H1 (cell line): ENCODE results near the gene ANKRD13B. TPM values are rescaled to one million over a fixed set of nuclear protein-coding genes. Genes with fewer than 3 reads are reported as not detected.

Experiments used
- CTCF ChIA-PET: fragments of 300-600 bp; sonication (Branson Sonifier 250); formaldehyde crosslinking; loops from one replicate; lab custom pipeline; 2021; ENCODE audit not compliant: partially characterized antibody; lab: Charles Lee
- POLR2A ChIA-PET: fragments of 300-600 bp; sonication (Branson Sonifier 250); formaldehyde crosslinking; loops from one replicate; lab custom pipeline; 2021; ENCODE audit warnings: inconsistent platforms; ENCODE audit not compliant: partially characterized antibody; lab: Charles Lee
- DNase-seq, 2 experiments: peaks; one replicate each; pipeline versions ENCODE4 v3.0.0 to v3.0.0-alpha.2; 2010 to 2022; ENCODE audit warnings: low spot score in 2 of 2, low read depth in 1 of 2, mixed read lengths in 1 of 2
- FAIRE-seq: peaks from 2 replicates; lab custom pipeline; 2011; peaks lifted over from hg19 to GRCh38; lab: Jason Lieb, UNC
- H2AFZ ChIP-seq: 2 replicates; pipeline ENCODE4 v1.8.1; 2012; ENCODE audit warnings: low read length, inconsistent platforms
- H2AK5ac ChIP-seq: 2 replicates; pipeline ENCODE4 v1.6.1; 2013; ENCODE audit warnings: low read depth, low read length
- H2BK120ac ChIP-seq: replicated peaks from 2 replicates; pipeline ENCODE3; 2013; ENCODE audit warnings: low read depth, low read length, inconsistent platforms
- H2BK12ac ChIP-seq: 2 replicates; pipeline ENCODE4 v1.6.1; 2013; ENCODE audit warnings: low read depth, low read length
- H2BK15ac ChIP-seq: 2 replicates; pipeline ENCODE4 v1.6.1; 2013; ENCODE audit warnings: low read length
- H2BK20ac ChIP-seq: 2 replicates; pipeline ENCODE4 v1.6.1; 2013; ENCODE audit warnings: low read length
- H2BK5ac ChIP-seq: 2 replicates; pipeline ENCODE4 v1.6.1; 2013; ENCODE audit warnings: low read depth, low read length
- H3K14ac ChIP-seq: 2 replicates; pipeline ENCODE4 v1.6.1; 2013; ENCODE audit warnings: inconsistent platforms; ENCODE audit not compliant: insufficient read length
- H3K18ac ChIP-seq: 2 replicates; pipeline ENCODE4 v1.6.1; 2013; ENCODE audit warnings: low read length; ENCODE audit errors: extremely low read depth
- H3K23ac ChIP-seq: 2 replicates; pipeline ENCODE4 v1.6.1; 2013; ENCODE audit warnings: inconsistent platforms; ENCODE audit not compliant: insufficient read length
- H3K23me2 ChIP-seq: 2 replicates; pipeline ENCODE4 v1.6.1; 2013; ENCODE audit warnings: low read depth, low read length
- H3K27ac ChIP-seq: 2 replicates; pipeline ENCODE4 v1.6.1; 2011; ENCODE audit warnings: low read depth, low read length, inconsistent platforms
- H3K27me3 ChIP-seq, 4 experiments: replicated peaks in 1 of 4; 1 replicate in 1 of 4; 2 replicates in 3 of 4; pipeline versions ENCODE4 v1.6.1 to v1.8.1; 2011 to 2013; ENCODE audit warnings: low read length in 3 of 4, mild to moderate bottlenecking in 3 of 4, inconsistent platforms in 2 of 4, mixed read lengths in 2 of 4, moderate library complexity in 1 of 4; ENCODE audit not compliant: control insufficient read depth in 3 of 4, insufficient read depth in 3 of 4; ENCODE audit errors: extremely low read depth in 1 of 4
- H3K36me3 ChIP-seq, 4 experiments: 2 replicates each; pipeline versions ENCODE4 v1.6.1 to v1.8.1; 2011 to 2013; ENCODE audit warnings: mild to moderate bottlenecking in 4 of 4, low read length in 3 of 4, moderate library complexity in 2 of 4, control low read depth in 1 of 4, inconsistent platforms in 1 of 4; ENCODE audit not compliant: insufficient read depth in 4 of 4, control insufficient read depth in 2 of 4
- H3K4ac ChIP-seq: replicated peaks from 2 replicates; pipeline ENCODE3; 2013; ENCODE audit warnings: low read length, low read depth, mixed read lengths, inconsistent platforms; ENCODE audit not compliant: insufficient read length
- H3K4me1 ChIP-seq, 4 experiments: replicated peaks in 1 of 4; 1 replicate in 1 of 4; 2 replicates in 3 of 4; pipeline versions ENCODE4 v1.6.1 to v1.8.1; 2011 to 2013; ENCODE audit warnings: low read length in 3 of 4, inconsistent platforms in 2 of 4, mixed read lengths in 1 of 4; ENCODE audit not compliant: insufficient read depth in 4 of 4, control insufficient read depth in 3 of 4
- H3K4me2 ChIP-seq, 2 experiments: 2 replicates each; pipeline versions ENCODE4 v1.6.1 to v1.8.1; 2011 to 2013; ENCODE audit warnings: low read depth in 2 of 2, low read length in 2 of 2, control low read depth in 1 of 2, inconsistent platforms in 1 of 2, mild to moderate bottlenecking in 1 of 2; ENCODE audit not compliant: insufficient read depth in 1 of 2
- H3K4me3 ChIP-seq, 4 experiments: fragments of 200-600, 300-600 bp in 1 of 4; sonication (generic), shearing (Covaris generic), sonication (Bioruptor Twin) in 1 of 4; 2 replicates each; pipeline versions ENCODE4 v1.5.1 to v1.8.1; 2011 to 2016; ENCODE audit warnings: low read length in 4 of 4, low read depth in 3 of 4, control low read depth in 2 of 4, inconsistent platforms in 2 of 4, mild to moderate bottlenecking in 2 of 4, mixed read lengths in 1 of 4, moderate library complexity in 1 of 4; ENCODE audit not compliant: insufficient read depth in 2 of 4; ENCODE audit errors: extremely low read depth in 1 of 4
- H3K56ac ChIP-seq: replicated peaks from 2 replicates; pipeline ENCODE3; 2013; ENCODE audit warnings: low read depth, mild to moderate bottlenecking, mixed read lengths, low read length, inconsistent platforms; ENCODE audit not compliant: insufficient read length
- H3K79me1 ChIP-seq: 2 replicates; pipeline ENCODE4 v1.6.1; 2013; ENCODE audit warnings: low read depth, low read length, control low read depth
- H3K79me2 ChIP-seq, 2 experiments: 2 replicates each; pipeline versions ENCODE4 v1.6.1 to v1.8.1; 2012 to 2013; ENCODE audit warnings: low read length in 2 of 2, mild to moderate bottlenecking in 2 of 2, inconsistent platforms in 1 of 2; ENCODE audit not compliant: insufficient read depth in 2 of 2, control insufficient read depth in 1 of 2
- H3K9ac ChIP-seq, 4 experiments: replicated peaks in 1 of 4; 1 replicate in 1 of 4; 2 replicates in 3 of 4; pipeline versions ENCODE4 v1.6.1 to v1.8.1; 2011 to 2013; ENCODE audit warnings: low read depth in 3 of 4, low read length in 3 of 4, control low read depth in 2 of 4, mild to moderate bottlenecking in 2 of 4, moderate library complexity in 2 of 4, inconsistent platforms in 1 of 4; ENCODE audit errors: extremely low read depth in 1 of 4
- H3K9me3 ChIP-seq, 2 experiments: 2 replicates each; pipeline versions ENCODE4 v1.6.1 to v1.8.1; 2012 to 2013; ENCODE audit warnings: mild to moderate bottlenecking in 2 of 2, moderate library complexity in 2 of 2, control low read depth in 1 of 2, inconsistent platforms in 1 of 2, low read depth in 1 of 2, low read length in 1 of 2, mixed read lengths in 1 of 2; ENCODE audit not compliant: insufficient read depth in 2 of 2
- H4K20me1 ChIP-seq, 2 experiments: replicated peaks in 1 of 2; 2 replicates each; pipeline versions ENCODE3 to v1.8.1; 2011 to 2013; ENCODE audit warnings: inconsistent platforms in 2 of 2, low read length in 2 of 2, mild to moderate bottlenecking in 1 of 2; ENCODE audit not compliant: insufficient read depth in 2 of 2, control insufficient read depth in 1 of 2
- H4K5ac ChIP-seq: 2 replicates; pipeline ENCODE4 v1.6.1; 2013; ENCODE audit warnings: low read length, low read depth, mixed read lengths, inconsistent platforms; ENCODE audit not compliant: insufficient read length
- H4K8ac ChIP-seq: 2 replicates; pipeline ENCODE4 v1.8.0; 2013; ENCODE audit warnings: mild to moderate bottlenecking, moderate library complexity, low read length, inconsistent platforms; ENCODE audit not compliant: insufficient read depth; ENCODE audit errors: extremely low read depth
- H4K91ac ChIP-seq: replicated peaks from 2 replicates; pipeline ENCODE3; 2013; ENCODE audit warnings: low read length, mixed read lengths, inconsistent platforms; ENCODE audit not compliant: insufficient read length
- BCL11A ChIP-seq, 2 experiments: IDR thresholded peaks; one replicate each; pipeline ENCODE4 v1.6.1; 2011; ENCODE audit warnings: low read depth in 2 of 2, low read length in 2 of 2, mild to moderate bottlenecking in 2 of 2
- CEBPB ChIP-seq: IDR thresholded peaks from 2 replicates; pipeline ENCODE4 v1.6.1; 2012; ENCODE audit warnings: low read depth, low read length
- HDAC2 ChIP-seq, 2 experiments: fragments of 300-600 bp in 1 of 2; sonication (generic) in 1 of 2; IDR thresholded peaks; 2 replicates each; pipeline ENCODE4 v1.6.1; 2011 to 2012; ENCODE audit warnings: low read depth in 2 of 2, low read length in 2 of 2, mild to moderate bottlenecking in 2 of 2, moderate library complexity in 2 of 2, borderline replicate concordance in 1 of 2, inconsistent platforms in 1 of 2
- JUN ChIP-seq: IDR thresholded peaks from 2 replicates; pipeline ENCODE4 v1.6.1; 2011; ENCODE audit warnings: low read depth, mild to moderate bottlenecking, improper control_type of control experiment, low read length
- KDM4A ChIP-seq: IDR thresholded peaks from one replicate; pipeline ENCODE4 v1.7.1; 2012; ENCODE audit warnings: low read depth, mild to moderate bottlenecking, moderate library complexity, low read length, inconsistent platforms; ENCODE audit not compliant: severe bottlenecking
- RBBP5 ChIP-seq: IDR thresholded peaks from 2 replicates; pipeline ENCODE4 v1.7.1; 2012; ENCODE audit warnings: low read depth, mild to moderate bottlenecking, inconsistent platforms, low read length, moderate library complexity, borderline replicate concordance
- SIX5 ChIP-seq: IDR thresholded peaks from 2 replicates; pipeline ENCODE4 v1.6.1; 2011; ENCODE audit warnings: mild to moderate bottlenecking, low read depth, low read length
- SP1 ChIP-seq: IDR thresholded peaks from 2 replicates; pipeline ENCODE4 v1.6.1; 2011; ENCODE audit warnings: low read depth, low read length
- SP2 ChIP-seq: IDR thresholded peaks from 2 replicates; pipeline ENCODE4 v1.6.1; 2012; ENCODE audit warnings: mild to moderate bottlenecking, low read length, inconsistent platforms
- WGBS, 2 experiments: shearing (Covaris generic) in 1 of 2; methylation state at CpG; one replicate each; pipeline versions ENCODE4 v1.1.6 to v1.1.7; 2013 to 2015; ENCODE audit warnings: low lambda C conversion rate in 2 of 2, mixed read lengths in 2 of 2, inconsistent platforms in 1 of 2, low coverage in 1 of 2, missing lambda C conversion rate in 1 of 2; ENCODE audit not compliant: insufficient replicate concordance in 2 of 2, insufficient coverage in 1 of 2, insufficient read length in 1 of 2; ENCODE audit errors: extremely low coverage in 1 of 2, missing lambda C conversion rate in 1 of 2; 5-methylcytosine and 5-hydroxymethylcytosine counted together
- polyA plus RNA-seq, 7 experiments: library from polyadenylated mRNA; depleted of rRNA in 3 of 7; stranded (reverse) in 5 of 7; unstranded in 2 of 7; fragments of >200 nt in 5 of 7; fragments of 200-250 nt in 2 of 7; gene quantifications; 1 replicate in 5 of 7; 2 replicates in 1 of 7; 4 replicates in 1 of 7; pipeline versions ENCODE4 v1.2.1 to v1.2.3, GENCODE V29; 2011 to 2013; ENCODE audit warnings: missing spikeins in 2 of 7, mixed read lengths in 2 of 7
- total RNA-seq: library from RNA; stranded (reverse); fragmentation: NEBNext Ultra II Directional; extraction: Animal tissue kit (Norgen Biotek cat#: 25700); gene quantifications from 2 replicates; pipeline ENCODE4 v1.2.1, GENCODE V29; 2021
- TF ChIP-seq, protein P1 (sequence below): IDR thresholded peaks from 2 replicates; pipeline ENCODE4 v1.6.1; 2011; ENCODE audit warnings: low read depth, mild to moderate bottlenecking, low read length; ENCODE audit not compliant: insufficient read depth
- TF ChIP-seq, protein P2 (sequence below): IDR thresholded peaks from 2 replicates; pipeline ENCODE4 v1.6.1; 2012; ENCODE audit warnings: inconsistent platforms

ANKRD13B gene
- total and polyA plus RNA-seq, 2 of the 8 experiments (the other 6 are each of a cell fraction or from before 2014, with no cell fraction given): 16.4 to 48.5 TPM

DNA sequence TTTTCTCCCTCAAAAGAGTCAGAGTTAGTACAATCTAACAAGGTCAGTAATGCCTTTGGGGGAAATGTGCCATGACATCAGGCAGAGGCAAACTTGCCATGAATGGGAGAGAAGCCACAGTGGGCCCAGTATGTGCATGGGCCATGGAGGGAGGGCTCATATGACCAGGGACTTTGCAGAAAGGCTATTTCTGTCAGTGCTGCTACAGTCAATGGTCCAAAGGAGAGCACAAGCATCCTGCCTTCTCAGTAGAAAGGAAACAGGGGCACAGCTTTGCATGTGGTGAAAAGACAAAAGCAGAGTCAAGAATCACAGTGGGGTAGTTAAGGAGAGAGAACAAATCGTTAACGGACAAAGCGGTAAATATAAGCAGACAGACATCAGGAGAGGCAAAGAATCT is 41.0 kb downstream of the ANKRD13B start:
- ChIA-PET CTCF (interaction anchor here (0.7 to 1.8 kb wide), 4 partner anchors 9 to 460 kb away, joined by 3 to 4 read pairs (median 3); partner anchors contain the start of gene CORO6), POLR2A (interaction anchor here (1.0 kb wide), 1 partner anchor 239 kb away, joined by 3 read pairs; no protein-coding TSS in a partner anchor)
- Histone ChIP-seq H2AFZ (no peak overlapping the region), H3K36me3 (peaks cover 0 to 9% (median 4%) of the 10 kb centered on the region in 4 experiments; a peak in 4 of 8 replicates), H2BK120ac (no peak overlapping the region), H3K4ac (no peak overlapping the region), H3K56ac (no peak overlapping the region), H3K4me1 (peaks cover 0 to 3% (median 1%) of the 10 kb centered on the region in 4 experiments; a peak in 3 of 7 replicates), H3K27me3 (no peaks in the 10 kb centered on the region), H2AK5ac (no peak overlapping the region), H3K79me2 (no peaks in the 10 kb centered on the region), H4K20me1 (no peaks in the 10 kb centered on the region), H3K14ac (no peak overlapping the region), H3K4me3 (no peak overlapping the region), H3K27ac (no peak overlapping the region), H2BK5ac (no peak overlapping the region), H2BK20ac (no peak overlapping the region), H4K8ac (no peak overlapping the region), H3K23me2 (no peaks in the 10 kb centered on the region; the same call in 1 of the 2 replicates), H4K5ac (no peak overlapping the region), H3K23ac (no peak overlapping the region), H3K4me2 (no peak overlapping the region), H2BK15ac (no peak overlapping the region), H3K79me1 (no peaks in the 10 kb centered on the region), H3K9me3 (no peaks in the 10 kb centered on the region), H3K9ac (no peak overlapping the region; a peak in 1 of 7 replicates), H3K18ac (no peak overlapping the region), H4K91ac (no peak overlapping the region), H2BK12ac (no peak overlapping the region)
- TF ChIP-seq JUN (no peak), SP2 (no peak), BCL11A (IDR thresholded peaks at IDR 0.05; ENCODE audit: low read depth in 2 of 2, low read length in 2 of 2) (no peak), KDM4A (no peak), SP1 (no peak), SIX5 (no peak), RBBP5 (no peak), HDAC2 (IDR thresholded peaks at IDR 0.05; ENCODE audit: borderline replicate concordance in 1 of 2, low read depth in 2 of 2, low read length in 2 of 2) (no peak), CEBPB (no peak)
- TF ChIP-seq, protein P1, sequence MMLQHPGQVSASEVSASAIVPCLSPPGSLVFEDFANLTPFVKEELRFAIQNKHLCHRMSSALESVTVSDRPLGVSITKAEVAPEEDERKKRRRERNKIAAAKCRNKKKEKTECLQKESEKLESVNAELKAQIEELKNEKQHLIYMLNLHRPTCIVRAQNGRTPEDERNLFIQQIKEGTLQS: no peak
- TF ChIP-seq, protein P2, sequence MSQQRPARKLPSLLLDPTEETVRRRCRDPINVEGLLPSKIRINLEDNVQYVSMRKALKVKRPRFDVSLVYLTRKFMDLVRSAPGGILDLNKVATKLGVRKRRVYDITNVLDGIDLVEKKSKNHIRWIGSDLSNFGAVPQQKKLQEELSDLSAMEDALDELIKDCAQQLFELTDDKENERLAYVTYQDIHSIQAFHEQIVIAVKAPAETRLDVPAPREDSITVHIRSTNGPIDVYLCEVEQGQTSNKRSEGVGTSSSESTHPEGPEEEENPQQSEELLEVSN: no peak
- no peak for FAIRE-seq
- no peak for DNase-seq
- WGBS, 2 experiments: 75% methylated on average over 3 of the region's 3 CpGs; no CpG with 5 or more reads in 1 of the 2 experiments
